HEK293 (cell line): ENCODE measurements around the gene UBA1.

Experiments
- CTCF ChIA-PET: fragments of 350-600 bp; formaldehyde crosslinking; extraction: SDS; loops from one replicate; lab custom pipeline; 2021; ENCODE audit warnings: antibody characterized with exemption; lab: Yijun Ruan, JAX
- POLR2A ChIA-PET: fragments of 300-600 bp; formaldehyde crosslinking; extraction: SDS; loops from one replicate; lab custom pipeline; 2020; ENCODE audit warnings: antibody characterized with exemption, inconsistent platforms; lab: Yijun Ruan, JAX
- H3K27ac ChIP-seq: fragments of 200-500 bp; sonication (Bioruptor generic); 2 replicates; pipeline ENCODE4 v1.5.1; 2014; ENCODE audit warnings: low read depth, low read length, control low read depth, inconsistent platforms; ENCODE audit errors: extremely low read depth
- H3K36me3 ChIP-seq, 2 experiments: fragments of 200-500 bp in 1 of 2; sonication (Bioruptor generic) in 1 of 2; 1 replicate in 1 of 2; 2 replicates in 1 of 2; pipeline ENCODE4 v1.5.1; 2014 to 2017; ENCODE audit warnings: inconsistent platforms in 2 of 2, low read length in 2 of 2; ENCODE audit not compliant: control insufficient read depth in 2 of 2, insufficient read depth in 1 of 2
- H3K4me1 ChIP-seq: fragments of 200-500 bp; sonication (Bioruptor generic); 2 replicates; pipeline ENCODE4 v1.5.1; 2014; ENCODE audit warnings: mild to moderate bottlenecking, low read length, inconsistent platforms; ENCODE audit not compliant: control insufficient read depth, insufficient read depth
- H3K4me3 ChIP-seq: 2 replicates; pipeline ENCODE4 v1.5.1; 2011; ENCODE audit warnings: low read depth, mild to moderate bottlenecking, control low read depth, low read length, moderate library complexity
- H3K9me3 ChIP-seq: fragments of 200-500 bp; sonication (Bioruptor generic); 2 replicates; pipeline ENCODE4 v1.5.1; 2014; ENCODE audit warnings: low read depth, low read length, inconsistent platforms; ENCODE audit not compliant: control insufficient read depth, insufficient read depth
- GLIS2 ChIP-seq: fragments of 450-650 bp; formaldehyde crosslinking; IDR thresholded peaks from 2 replicates; pipeline ENCODE4 v1.5.1; 2016; ENCODE audit warnings: missing biosample characterization, missing genetic modification characterization
- HIC1 ChIP-seq: fragments of 450-650 bp; formaldehyde crosslinking; IDR thresholded peaks from 2 replicates; pipeline ENCODE4 v1.5.1; 2016; ENCODE audit warnings: missing biosample characterization, missing genetic modification characterization
- MYNN ChIP-seq: fragments of 450-650 bp; formaldehyde crosslinking; IDR thresholded peaks from 2 replicates; pipeline ENCODE4 v1.5.1; 2016; ENCODE audit warnings: missing biosample characterization, missing genetic modification characterization, borderline replicate concordance
- PBX3 ChIP-seq: sonication (generic); formaldehyde crosslinking; IDR thresholded peaks from 2 replicates; pipeline ENCODE4 v1.8.1; 2022; ENCODE audit warnings: mild to moderate bottlenecking, moderate library complexity, missing genetic modification reagents
- TSHZ1 ChIP-seq: fragments of 450-650 bp; formaldehyde crosslinking; IDR thresholded peaks from 2 replicates; pipeline ENCODE4 v1.5.1; 2016; ENCODE audit warnings: missing biosample characterization, missing genetic modification characterization, borderline replicate concordance
- ZBTB49 ChIP-seq: fragments of 450-650 bp; formaldehyde crosslinking; IDR thresholded peaks from 2 replicates; pipeline ENCODE4 v1.5.1; 2016; ENCODE audit warnings: missing biosample characterization, missing genetic modification characterization, low read depth
- ZNF10 ChIP-seq: fragments of 450-650 bp; formaldehyde crosslinking; IDR thresholded peaks from 2 replicates; pipeline ENCODE4 v1.5.1; 2017; ENCODE audit warnings: missing biosample characterization, missing genetic modification characterization
- ZNF2 ChIP-seq: fragments of 450-650 bp; formaldehyde crosslinking; IDR thresholded peaks from 2 replicates; pipeline ENCODE4 v1.5.1; 2016; ENCODE audit warnings: missing biosample characterization, missing genetic modification characterization
- ZNF211 ChIP-seq: fragments of 450-650 bp; formaldehyde crosslinking; IDR thresholded peaks from 2 replicates; pipeline ENCODE4 v1.5.1; 2016; ENCODE audit warnings: low read depth, missing biosample characterization, missing genetic modification characterization
- ZNF223 ChIP-seq: fragments of 450-650 bp; formaldehyde crosslinking; IDR thresholded peaks from 2 replicates; pipeline ENCODE4 v1.5.1; 2016; ENCODE audit warnings: missing biosample characterization, missing genetic modification characterization
- ZNF280C ChIP-seq: fragments of 450-650 bp; formaldehyde crosslinking; IDR thresholded peaks from 2 replicates; pipeline ENCODE4 v1.5.1; 2016; ENCODE audit warnings: missing biosample characterization, missing genetic modification characterization
- ZNF585B ChIP-seq: fragments of 450-650 bp; formaldehyde crosslinking; IDR thresholded peaks from 2 replicates; pipeline ENCODE4 v1.5.1; 2016; ENCODE audit warnings: missing biosample characterization, missing genetic modification characterization
- ZNF626 ChIP-seq: fragments of 450-650 bp; sonication (Bioruptor Pico); formaldehyde crosslinking; IDR thresholded peaks from 2 replicates; pipeline ENCODE4 v1.5.1; 2018; ENCODE audit warnings: missing biosample characterization, missing genetic modification characterization, inconsistent platforms
- ZNF664 ChIP-seq: fragments of 450-650 bp; formaldehyde crosslinking; IDR thresholded peaks from 2 replicates; pipeline ENCODE4 v1.5.1; 2016; ENCODE audit warnings: missing biosample characterization, missing genetic modification characterization
- ZNF670 ChIP-seq: fragments of 450-650 bp; formaldehyde crosslinking; IDR thresholded peaks from 2 replicates; pipeline ENCODE4 v1.5.1; 2016; ENCODE audit warnings: missing biosample characterization, missing genetic modification characterization, low read depth
- ZNF776 ChIP-seq: fragments of 450-650 bp; formaldehyde crosslinking; IDR thresholded peaks from 2 replicates; pipeline ENCODE4 v1.5.0; 2017; ENCODE audit warnings: missing biosample characterization, missing genetic modification characterization, borderline replicate concordance
- ZXDB ChIP-seq: fragments of 450-650 bp; formaldehyde crosslinking; IDR thresholded peaks from 2 replicates; pipeline ENCODE4 v1.5.1; 2016; ENCODE audit warnings: missing biosample characterization, missing genetic modification characterization

The UBA1 gene

GRCh38 chrX:47177079-47177478 is 16.6 kb upstream of the UBA1 start (continued):
- TF ChIP-seq ZNF10 (no peak), ZNF670 (tag by site-specific recombination) (no peak), GLIS2 (no peak), ZNF585B (tag by site-specific recombination) (no peak), ZNF626 (no peak)

GRCh38 chrX:47178337-47178736 is 15.3 kb upstream of the UBA1 start:
- Histone ChIP-seq H3K27ac (no peak overlapping the region), H3K4me3 (no peak overlapping the region)
- CTCF ChIA-PET = no interaction called here
- no peak for TF ChIP-seq ZBTB49 (tag by site-specific recombination)
- no peak for TF ChIP-seq ZNF223 (tag by site-specific recombination)
- TF ChIP-seq ZNF664 (tag by site-specific recombination) = no peak
- TF ChIP-seq ZNF776 (tag by site-specific recombination) = no peak
- no peak for TF ChIP-seq TSHZ1 (tag by site-specific recombination)
- no peak for TF ChIP-seq PBX3
- no peak for TF ChIP-seq ZNF280C (tag by site-specific recombination)
- TF ChIP-seq ZNF2 (tag by site-specific recombination) = no peak
- TF ChIP-seq, all 188 proteins: peak for 0
- no peaks in the 10 kb centered on the region for H3K9me3 ChIP-seq
- POLR2A ChIA-PET = no interaction called here
- no peaks in the 10 kb centered on the region for H3K4me1 ChIP-seq
- H3K36me3 ChIP-seq = peaks cover 18 to 93% of the 10 kb centered on the region in 2 experiments

- POLR2A ChIA-PET = no interaction called here
- Histone ChIP-seq H3K36me3 (peaks cover 18 to 84% of the 10 kb centered on the region in 2 experiments), H3K27ac (no peak overlapping the region), H3K4me1 (no peaks in the 10 kb centered on the region), H3K4me3 (no peak overlapping the region), H3K9me3 (no peaks in the 10 kb centered on the region)
- CTCF ChIA-PET = no interaction called here
- no peak for TF ChIP-seq HIC1 (tag by site-specific recombination)
- TF ChIP-seq ZXDB (tag by site-specific recombination) = no peak
- TF ChIP-seq ZNF211 = no peak
- no peak for TF ChIP-seq MYNN
These were observed 14.3 kb upstream of the UBA1 start for GRCh38 chrX:47179221-47179927.
